ENCODE data around the gene TESMIN. TPM values are rescaled to one million over a fixed set of nuclear protein-coding genes. Genes with fewer than 3 reads are reported as not detected.

The TESMIN gene
- total RNA-seq, result 1.0 and 2.1 TPM in 2 replicates

DNA sequence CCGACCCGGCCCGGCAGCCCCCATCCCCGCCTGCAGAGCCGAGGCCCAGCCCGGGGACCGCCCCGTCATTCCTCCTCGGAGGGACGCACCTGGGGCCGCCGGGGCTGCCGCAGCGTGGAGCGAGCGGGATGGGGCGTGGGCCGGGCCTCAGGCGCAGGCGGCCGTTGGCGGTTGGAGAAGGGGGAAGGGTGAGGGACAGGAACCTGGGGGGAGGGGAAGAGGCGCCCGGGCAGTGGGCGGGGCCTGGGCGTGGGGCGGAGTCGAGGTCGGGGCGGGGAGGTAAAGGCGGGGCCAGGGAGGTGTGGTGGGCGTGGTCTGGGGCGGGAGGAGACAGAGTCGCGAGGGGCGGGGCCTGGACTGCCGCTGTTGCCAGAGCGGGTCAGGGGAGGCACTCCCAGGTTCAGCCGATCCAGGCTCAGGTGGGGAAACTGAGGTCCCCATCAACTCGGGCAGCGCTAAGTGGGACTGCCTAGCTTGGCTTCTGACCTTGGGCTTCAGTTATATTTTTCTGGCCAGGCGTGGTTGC lies at the start of gene TESMIN:
TSS of gene TESMIN (minus strand) at position 190 of the 526 bp plus-strand sequence. CDS start 860 bp downstream, outside the sequence.
- H3K36me3 Mint-ChIP-seq (ENCODE audit: low read depth), result peaks cover 4% of the 10 kb centered on the region
- peak; percentile 83 for DNase-seq (ENCODE audit: low spot score)
- H3K27me3 Mint-ChIP-seq (ENCODE audit: insufficient read depth), result no peaks in the 10 kb centered on the region
- H3K4me1 Mint-ChIP-seq (ENCODE audit: low read depth), result no peaks in the 10 kb centered on the region
- peak within 1 kb of the TSS; percentile 75 for H3K4me3 Mint-ChIP-seq
- no peak within 1 kb of the TSS for H3K27ac Mint-ChIP-seq
- no peaks in the 10 kb centered on the region for H3K9me3 Mint-ChIP-seq
- intact Hi-C loops (cut with micrococcal nuclease), result loop anchor here (1.0 to 10.0 kb wide), 5 partner anchors 88 to 923 kb away; partner anchors contain the start of genes IGHMBP2, LTO1, MRPL21 and PPP6R3

- DNase-seq (ENCODE audit: low spot score), result peak; percentile 6
- Mint-ChIP-seq H3K4me3 (no peak overlapping the region), H3K27ac (no peak overlapping the region), H3K9me3 (no peaks in the 10 kb centered on the region), H3K36me3 (ENCODE audit: low read depth) (peaks cover 8% of the 10 kb centered on the region), H3K4me1 (ENCODE audit: low read depth) (no peaks in the 10 kb centered on the region), H3K27me3 (ENCODE audit: insufficient read depth) (no peaks in the 10 kb centered on the region)
- intact Hi-C loops (cut with micrococcal nuclease), result no loop called here
Measured at GRCh38 chr11:68798221-68798813, 47.0 kb upstream of the TESMIN start.

- no peaks in the 10 kb centered on the region for H3K27me3 Mint-ChIP-seq (ENCODE audit: insufficient read depth)
- H3K27ac Mint-ChIP-seq, result no peak overlapping the region
- peaks cover 8% of the 10 kb centered on the region for H3K36me3 Mint-ChIP-seq (ENCODE audit: low read depth)
- no peaks in the 10 kb centered on the region for H3K4me1 Mint-ChIP-seq (ENCODE audit: low read depth)
- H3K9me3 Mint-ChIP-seq, result no peaks in the 10 kb centered on the region
- no peak for DNase-seq (ENCODE audit: low spot score)
- intact Hi-C loops (cut with micrococcal nuclease), result no loop called here
- H3K4me3 Mint-ChIP-seq, result no peak overlapping the region
Measured at GRCh38 chr11:68796801-68797200, 45.5 kb upstream of the TESMIN start.

DNA sequence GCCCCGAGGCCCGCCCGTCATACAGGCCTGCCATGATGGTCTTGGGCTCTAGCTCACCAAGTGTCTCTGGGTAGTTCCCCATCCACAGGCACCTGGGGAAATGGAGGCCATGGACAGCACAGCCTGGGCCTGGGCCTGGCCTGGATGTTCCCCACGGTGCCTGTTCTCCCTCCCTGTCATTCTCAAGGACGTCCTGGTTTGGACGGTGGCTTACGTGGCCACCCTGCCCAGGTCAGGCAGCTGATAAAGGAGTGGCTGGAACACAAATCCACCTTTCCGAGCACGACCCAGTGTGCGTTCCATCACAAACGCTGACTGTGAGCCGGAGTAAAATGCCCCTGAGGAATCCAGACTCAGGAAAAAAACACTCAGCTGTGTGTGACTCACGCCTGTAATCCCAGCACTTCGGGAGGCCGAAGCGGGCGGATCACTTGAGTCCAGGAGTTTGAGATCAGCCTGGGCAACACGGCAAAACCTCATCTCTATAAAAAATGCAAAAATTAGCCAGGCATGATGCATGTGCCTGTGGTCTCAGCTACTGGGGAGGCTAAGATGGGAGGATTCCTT lies 41.2 kb upstream of the TESMIN start:
- Mint-ChIP-seq H3K27me3 (ENCODE audit: insufficient read depth) (no peaks in the 10 kb centered on the region), H3K27ac (no peak overlapping the region), H3K36me3 (ENCODE audit: low read depth) (peaks cover 4% of the 10 kb centered on the region), H3K4me3 (no peak overlapping the region), H3K4me1 (ENCODE audit: low read depth) (no peaks in the 10 kb centered on the region), H3K9me3 (no peaks in the 10 kb centered on the region)
- DNase-seq (ENCODE audit: low spot score), result no peak
- intact Hi-C loops (cut with micrococcal nuclease), result no loop called here

DNA sequence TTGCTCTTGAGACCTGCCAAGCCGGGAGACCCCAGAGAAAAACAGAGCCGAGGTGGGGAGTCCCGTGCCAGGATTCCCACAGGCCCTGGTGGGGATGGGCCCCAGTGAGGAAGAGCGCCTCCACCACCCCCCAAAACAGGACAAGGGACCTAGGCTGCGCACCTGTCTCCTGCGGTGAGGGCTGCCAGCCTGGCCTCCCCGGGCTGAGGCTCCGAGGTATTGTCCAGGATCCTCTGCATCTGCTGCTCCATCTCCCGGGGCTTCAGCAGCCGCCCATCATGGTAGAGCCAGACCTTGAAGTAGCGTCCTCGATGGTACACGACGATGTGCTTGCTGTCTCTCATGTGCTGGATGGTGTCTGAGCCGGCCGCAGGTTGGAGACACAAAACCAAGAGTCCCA lies 33.3 kb upstream of the TESMIN start:
- H3K4me3 Mint-ChIP-seq, result no peak overlapping the region
- no peaks in the 10 kb centered on the region for H3K27me3 Mint-ChIP-seq (ENCODE audit: insufficient read depth)
- no peaks in the 10 kb centered on the region for H3K4me1 Mint-ChIP-seq (ENCODE audit: low read depth)
- H3K36me3 Mint-ChIP-seq (ENCODE audit: low read depth), result peaks cover 4% of the 10 kb centered on the region
- no peaks in the 10 kb centered on the region for H3K9me3 Mint-ChIP-seq
- no peak for DNase-seq (ENCODE audit: low spot score)
- intact Hi-C loops (cut with micrococcal nuclease), result no loop called here
- H3K27ac Mint-ChIP-seq, result no peak overlapping the region

DNA sequence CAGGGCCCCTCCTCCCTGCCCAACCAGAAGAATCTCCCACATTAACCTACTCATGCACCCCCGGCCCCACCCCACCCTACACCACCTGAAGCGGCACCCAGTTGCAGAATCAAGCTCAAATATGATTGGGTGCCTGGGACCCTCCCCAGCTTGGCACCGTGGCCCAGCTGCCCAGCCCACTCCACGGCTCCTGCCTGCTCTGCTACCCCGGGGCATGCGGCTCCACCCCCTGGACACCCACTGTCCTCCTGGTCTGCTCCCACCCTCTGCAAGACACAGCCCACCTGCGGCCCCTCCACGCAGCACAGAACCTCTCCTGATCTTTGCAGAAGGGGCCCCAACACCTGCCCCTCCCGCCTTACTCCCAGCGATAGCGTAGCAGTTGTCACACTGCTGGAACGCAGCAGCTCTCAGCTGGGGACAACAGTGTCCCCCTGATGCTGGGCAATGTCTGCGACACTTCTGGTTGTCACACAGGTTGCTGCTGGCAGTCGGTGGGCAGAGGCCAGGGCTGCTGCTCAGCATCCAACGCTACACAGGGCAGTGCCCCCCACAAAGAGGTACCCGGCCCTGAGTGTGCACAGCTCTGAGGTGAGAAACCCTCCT lies 32.0 kb upstream of the TESMIN start:
- peaks cover 4% of the 10 kb centered on the region for H3K36me3 Mint-ChIP-seq (ENCODE audit: low read depth)
- H3K27ac Mint-ChIP-seq, result no peak overlapping the region
- no peak overlapping the region for H3K4me3 Mint-ChIP-seq
- DNase-seq (ENCODE audit: low spot score), result no peak
- intact Hi-C loops (cut with micrococcal nuclease), result no loop called here
- H3K27me3 Mint-ChIP-seq (ENCODE audit: insufficient read depth), result no peaks in the 10 kb centered on the region
- H3K9me3 Mint-ChIP-seq, result no peaks in the 10 kb centered on the region
- H3K4me1 Mint-ChIP-seq (ENCODE audit: low read depth), result no peaks in the 10 kb centered on the region

- no peak for DNase-seq (ENCODE audit: low spot score)
- Mint-ChIP-seq H3K27ac (no peak overlapping the region), H3K27me3 (ENCODE audit: insufficient read depth) (no peaks in the 10 kb centered on the region), H3K4me3 (no peak overlapping the region), H3K9me3 (no peaks in the 10 kb centered on the region), H3K36me3 (ENCODE audit: low read depth) (peaks cover 4% of the 10 kb centered on the region), H3K4me1 (ENCODE audit: low read depth) (no peaks in the 10 kb centered on the region)
- intact Hi-C loops (cut with micrococcal nuclease), result no loop called here
Measured at GRCh38 chr11:68782711-68783110, 31.4 kb upstream of the TESMIN start.

GRCh38 chr11:68780829-68781228 lies 29.5 kb upstream of the TESMIN start:
- no peaks in the 10 kb centered on the region for H3K9me3 Mint-ChIP-seq
- H3K4me3 Mint-ChIP-seq, result no peak overlapping the region
- H3K27ac Mint-ChIP-seq, result no peak overlapping the region
- peaks cover 7% of the 10 kb centered on the region for H3K4me1 Mint-ChIP-seq (ENCODE audit: low read depth)
- intact Hi-C loops (cut with micrococcal nuclease), result no loop called here
- DNase-seq (ENCODE audit: low spot score), result no peak
- H3K36me3 Mint-ChIP-seq (ENCODE audit: low read depth), result peaks cover 8% of the 10 kb centered on the region
- H3K27me3 Mint-ChIP-seq (ENCODE audit: insufficient read depth), result no peaks in the 10 kb centered on the region

DNA sequence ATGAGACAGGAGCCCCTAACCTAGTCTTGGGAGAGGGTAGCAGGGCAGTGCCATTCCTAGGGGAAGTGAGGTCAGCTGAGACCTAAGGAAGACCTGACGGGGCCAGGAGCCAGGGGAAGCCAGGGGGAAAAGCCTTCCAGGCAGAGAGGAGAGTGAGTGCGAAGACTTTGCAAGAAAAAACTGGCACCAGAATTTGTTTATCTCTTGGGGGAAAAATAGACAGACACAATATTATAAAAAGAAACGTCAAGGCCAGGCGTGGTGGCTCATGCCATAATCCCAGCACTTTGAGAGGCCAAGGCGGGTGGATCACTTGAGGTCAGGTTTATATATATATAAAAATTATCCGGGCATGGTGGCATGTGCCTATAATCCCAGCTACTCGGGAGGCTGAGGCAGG lies 26.9 kb upstream of the TESMIN start:
- DNase-seq (ENCODE audit: low spot score), result no peak
- Mint-ChIP-seq H3K27me3 (ENCODE audit: insufficient read depth) (no peaks in the 10 kb centered on the region), H3K36me3 (ENCODE audit: low read depth) (peaks cover 15% of the 10 kb centered on the region), H3K27ac (no peak overlapping the region), H3K4me1 (ENCODE audit: low read depth) (peaks cover 11% of the 10 kb centered on the region), H3K9me3 (no peaks in the 10 kb centered on the region), H3K4me3 (no peak overlapping the region)
- intact Hi-C loops (cut with micrococcal nuclease), result no loop called here

- Mint-ChIP-seq H3K27me3 (ENCODE audit: insufficient read depth) (no peaks in the 10 kb centered on the region), H3K4me1 (ENCODE audit: low read depth) (peaks cover 11% of the 10 kb centered on the region), H3K9me3 (no peaks in the 10 kb centered on the region), H3K36me3 (ENCODE audit: low read depth) (peaks cover 15% of the 10 kb centered on the region), H3K27ac (no peak overlapping the region), H3K4me3 (no peak overlapping the region)
- intact Hi-C loops (cut with micrococcal nuclease), result no loop called here
- DNase-seq (ENCODE audit: low spot score), result no peak
Measured at GRCh38 chr11:68776442-68777235, 25.3 kb upstream of the TESMIN start.

- DNase-seq (ENCODE audit: low spot score), result no peak
- Mint-ChIP-seq H3K36me3 (ENCODE audit: low read depth) (peaks cover 15% of the 10 kb centered on the region), H3K27ac (no peak overlapping the region), H3K4me1 (ENCODE audit: low read depth) (peaks cover 11% of the 10 kb centered on the region), H3K9me3 (no peaks in the 10 kb centered on the region), H3K27me3 (ENCODE audit: insufficient read depth) (no peaks in the 10 kb centered on the region), H3K4me3 (no peak overlapping the region)
- intact Hi-C loops (cut with micrococcal nuclease), result no loop called here
Measured at GRCh38 chr11:68775951-68776388, 24.6 kb upstream of the TESMIN start.

- Mint-ChIP-seq H3K9me3 (no peaks in the 10 kb centered on the region), H3K4me3 (no peak overlapping the region), H3K4me1 (ENCODE audit: low read depth) (peaks cover 11% of the 10 kb centered on the region), H3K27ac (no peak overlapping the region), H3K27me3 (ENCODE audit: insufficient read depth) (no peaks in the 10 kb centered on the region), H3K36me3 (ENCODE audit: low read depth) (peaks cover 15% of the 10 kb centered on the region)
- DNase-seq (ENCODE audit: low spot score), result no peak
- intact Hi-C loops (cut with micrococcal nuclease), result no loop called here
Measured at GRCh38 chr11:68774194-68774585, 22.9 kb upstream of the TESMIN start.

Measured in activated T-helper 1 cell treated with anti-CD3 and anti-CD28 coated beads, Interleukin-12 subunit alpha, Interleukin-12 subunit beta, Interleukin-2, Interleukin-4 antibody, amounts not matched to agents 30 ng/mL and 10 ng/mL and 1 ng/mL, durations not matched to agents 14 hours and 24 hours and 36 hours (primary cell).